T-cell (primary cell): Measurements from ENCODE around the gene DRD4. TPM values are rescaled to one million over a fixed set of nuclear protein-coding genes. Genes with fewer than 3 reads are reported as not detected.
"Not testable (repeated sequence)": the region's sequence is repeated elsewhere in the genome, so short reads cannot be mapped to it uniquely, and the experiment has no call there.

ENCODE experiments used
- ATAC-seq, 4 experiments: fragments of 200-7000 bp in 3 of 4; fragments of 150-1000 bp in 1 of 4; cut with Tn5 transposase; replicated peaks in 1 of 4; 1 replicate in 3 of 4; 2 replicates in 1 of 4; pipeline ENCODE4 v1.10.0; 2021; ENCODE audit warnings: moderate library complexity in 3 of 4, mild to moderate bottlenecking in 2 of 4, moderate number of reproducible peaks in 1 of 4
- CTCF ChIA-PET, 2 donors: fragments of 300-600 bp; sonication (Branson Sonifier 250); formaldehyde crosslinking; loops; one replicate each; lab custom pipeline; 2022; ENCODE audit warnings: antibody characterized with exemption in 2 of 2; lab: Charles Lee
- POLR2A ChIA-PET, 2 donors: fragments of 300-600 bp; sonication (Branson Sonifier 250); formaldehyde crosslinking; loops; one replicate each; lab custom pipeline; 2022; ENCODE audit warnings: antibody characterized with exemption in 2 of 2; lab: Charles Lee
- DNase-seq, 35 experiments: peaks; one replicate each; pipeline versions ENCODE4 v3.0.0 to v3.0.0-alpha.2; 2013 to 2023
- H3K27ac ChIP-seq: one replicate; pipeline ENCODE4 v1.5.1; 2013; ENCODE audit warnings: low read length
- H3K27me3 ChIP-seq, 2 experiments: replicated peaks in 1 of 2; 1 replicate in 1 of 2; 2 replicates in 1 of 2; pipeline versions ENCODE4 v1.6.1 to v1.7.0; 2013; ENCODE audit warnings: low read length in 1 of 2, mixed read lengths in 1 of 2; ENCODE audit not compliant: control insufficient read depth in 2 of 2, insufficient read depth in 2 of 2; ENCODE audit errors: extremely low read depth in 1 of 2
- H3K36me3 ChIP-seq, 2 donors: 1 replicate in 1 of 2; 2 replicates in 1 of 2; pipeline versions ENCODE4 v1.6.1 to v1.7.0; 2013; ENCODE audit warnings: low read length in 1 of 2; ENCODE audit not compliant: control insufficient read depth in 2 of 2, insufficient read depth in 1 of 2; ENCODE audit errors: extremely low read depth in 1 of 2
- H3K4me1 ChIP-seq, 2 experiments: 1 replicate in 1 of 2; 2 replicates in 1 of 2; pipeline versions ENCODE4 v1.6.1 to v1.7.0; 2013; ENCODE audit warnings: low read length in 2 of 2, mixed read lengths in 1 of 2; ENCODE audit not compliant: insufficient read depth in 2 of 2, control insufficient read depth in 1 of 2; ENCODE audit errors: extremely low read depth in 1 of 2
- H3K4me3 ChIP-seq, 2 donors: 1 replicate in 1 of 2; 2 replicates in 1 of 2; pipeline versions ENCODE4 v1.5.1 to v1.7.0; 2013; ENCODE audit warnings: mild to moderate bottlenecking in 2 of 2, low read length in 1 of 2, moderate library complexity in 1 of 2; ENCODE audit not compliant: control insufficient read depth in 1 of 2; ENCODE audit errors: extremely low read depth in 1 of 2
- H3K9me3 ChIP-seq: 2 replicates; pipeline ENCODE4 v1.7.0; 2013
- H3K27ac Mint-ChIP-seq, 2 donors: one replicate each; pipeline ENCODE4 v1.8.0; 2020 to 2021; ENCODE audit warnings: mild to moderate bottlenecking in 2 of 2, mixed read lengths in 2 of 2
- H3K27me3 Mint-ChIP-seq, 2 donors: one replicate each; pipeline ENCODE4 v1.8.0; 2021 to 2022; ENCODE audit warnings: mixed read lengths in 2 of 2
- H3K36me3 Mint-ChIP-seq: one replicate; pipeline ENCODE4 v1.8.0; 2021; ENCODE audit warnings: mixed read lengths
- H3K4me1 Mint-ChIP-seq, 3 donors: one replicate each; pipeline ENCODE4 v1.8.0; 2020 to 2022; ENCODE audit warnings: mixed read lengths in 3 of 3, mild to moderate bottlenecking in 1 of 3
- H3K4me3 Mint-ChIP-seq, 3 donors: one replicate each; pipeline ENCODE4 v1.8.0; 2020 to 2022; ENCODE audit warnings: mild to moderate bottlenecking in 3 of 3, mixed read lengths in 3 of 3, moderate library complexity in 3 of 3
- H3K9me3 Mint-ChIP-seq, 3 donors: one replicate each; pipeline ENCODE4 v1.8.0; 2020 to 2022; ENCODE audit warnings: mixed read lengths in 3 of 3
- WGBS: methylation state at CpG from one replicate; pipeline ENCODE4 v1.1.5; 2013; ENCODE audit warnings: missing lambda C conversion rate; ENCODE audit not compliant: insufficient coverage; 5-methylcytosine and 5-hydroxymethylcytosine counted together
- total RNA-seq, 35 experiments: library from RNA in 6 of 35; stranded (reverse) in 6 of 35; fragments of 120-200 nt in 1 of 35; gene quantifications; one replicate each; pipeline versions ENCODE4 v1.2.1 to v1.2.4 and lab custom pipeline; 2013 to 2026

The DRD4 gene
- total RNA-seq, 5 donors from 2014 or later (not counting 1 experiment from before 2014, with no cell fraction given), result 0.49 to 1.3 (median 0.98) TPM

GRCh38 chr11:645536-645935 lies 8.5 kb downstream of the DRD4 start:
- DNase-seq (no peak), ATAC-seq (no peak)
- CTCF ChIA-PET, result interaction anchor here in 1 of 2 donors (0.7 kb wide), 1 partner anchor 1885 kb away, joined by 5 read pairs; no protein-coding TSS in a partner anchor
- Mint-ChIP-seq H3K27me3 (peaks cover 0 to 2% of the 10 kb centered on the region in 2 donors), H3K36me3 (peaks cover 8% of the 10 kb centered on the region), H3K9me3 (no peaks in the 10 kb centered on the region), H3K27ac (no peak overlapping the region), H3K4me3 (no peak overlapping the region), H3K4me1 (peaks cover 0 to 9% (median 4%) of the 10 kb centered on the region in 3 donors)
- Histone ChIP-seq H3K36me3 (peaks cover 10 to 14% of the 10 kb centered on the region in 2 donors), H3K4me1 (peaks cover 0 to 6% of the 10 kb centered on the region in 2 experiments), H3K4me3 (no peak overlapping the region), H3K27me3 (peaks cover 0 to 7% of the 10 kb centered on the region in 2 experiments), H3K9me3 (no peaks in the 10 kb centered on the region), H3K27ac (no peak overlapping the region)
- 79% methylated on average over 14 of the region's 16 CpGs for WGBS
- POLR2A ChIA-PET, result no interaction called here

GRCh38 chr11:646214-646613 lies 9.1 kb downstream of the DRD4 start:
- DNase-seq, result no peak
- POLR2A ChIA-PET, result interaction anchor here in 1 of 2 donors (0.6 kb wide), 1 partner anchor 76 kb away, joined by 3 read pairs; no protein-coding TSS in a partner anchor
- Mint-ChIP-seq H3K27ac (no peak overlapping the region), H3K4me1 (peaks cover 0 to 7% (median 4%) of the 10 kb centered on the region in 3 donors), H3K9me3 (no peaks in the 10 kb centered on the region), H3K27me3 (no peaks in the 10 kb centered on the region), H3K4me3 (no peak overlapping the region), H3K36me3 (peaks cover 8% of the 10 kb centered on the region)
- CTCF ChIA-PET, result interaction anchor here in 1 of 2 donors (0.7 kb wide), 1 partner anchor 1884 kb away, joined by 5 read pairs; no protein-coding TSS in a partner anchor
- no peak for ATAC-seq
- Histone ChIP-seq H3K4me1 (peaks cover 0 to 4% of the 10 kb centered on the region in 2 experiments), H3K9me3 (no peaks in the 10 kb centered on the region), H3K36me3 (peaks cover 13 to 14% of the 10 kb centered on the region in 2 donors), H3K4me3 (no peak overlapping the region), H3K27ac (no peak overlapping the region), H3K27me3 (no peaks in the 10 kb centered on the region)
- WGBS, result 80% methylated on average over 3 of the region's 14 CpGs

- H3K4me1 Mint-ChIP-seq, H3K27me3 Mint-ChIP-seq, H3K27ac ChIP-seq, H3K4me3 ChIP-seq, H3K36me3 Mint-ChIP-seq, POLR2A ChIA-PET, DNase-seq, H3K9me3 Mint-ChIP-seq, H3K4me1 ChIP-seq, H3K27ac Mint-ChIP-seq, H3K4me3 Mint-ChIP-seq, CTCF ChIA-PET, H3K27me3 ChIP-seq, H3K9me3 ChIP-seq, ATAC-seq: not testable (repeated sequence)
- WGBS, result 100% methylated on average over 4 of the region's 14 CpGs
- H3K36me3 ChIP-seq, result peaks cover 14 to 16% of the 10 kb centered on the region in 2 donors
Observed at GRCh38 chr11:647672-648158, 10.6 kb downstream of the DRD4 start.

GRCh38 chr11:650482-650881 lies 13.4 kb downstream of the DRD4 start:
- Mint-ChIP-seq H3K36me3 (peaks cover 8% of the 10 kb centered on the region), H3K27me3 (no peaks in the 10 kb centered on the region), H3K9me3 (no peaks in the 10 kb centered on the region), H3K27ac (no peak overlapping the region), H3K4me1 (no peaks in the 10 kb centered on the region), H3K4me3 (no peak overlapping the region)
- ChIA-PET POLR2A (no interaction called here), CTCF (no interaction called here)
- H3K27me3 ChIP-seq, result no peaks in the 10 kb centered on the region
- DNase-seq, result no peak
- no peak overlapping the region for H3K27ac ChIP-seq
- no peak overlapping the region for H3K4me3 ChIP-seq
- H3K4me1 ChIP-seq, result no peaks in the 10 kb centered on the region
- WGBS, result 100% methylated on average over 3 of the region's 10 CpGs
- peaks cover 7 to 17% of the 10 kb centered on the region in 2 donors for H3K36me3 ChIP-seq
- H3K9me3 ChIP-seq, result no peaks in the 10 kb centered on the region
- no peak for ATAC-seq

GRCh38 chr11:653136-653535 lies 16.1 kb downstream of the DRD4 start:
- H3K9me3 ChIP-seq, ATAC-seq, H3K4me1 Mint-ChIP-seq, H3K4me3 ChIP-seq, H3K27me3 ChIP-seq, H3K36me3 Mint-ChIP-seq, CTCF ChIA-PET, H3K27me3 Mint-ChIP-seq, H3K4me1 ChIP-seq, H3K27ac Mint-ChIP-seq, H3K9me3 Mint-ChIP-seq, DNase-seq, H3K4me3 Mint-ChIP-seq, H3K27ac ChIP-seq: not testable (repeated sequence)
- 98% methylated on average over 13 of the region's 14 CpGs for WGBS
- H3K36me3 ChIP-seq, result peaks cover 7 to 24% of the 10 kb centered on the region in 2 donors
- POLR2A ChIA-PET, result interaction anchor here in 1 of 2 donors (0.6 kb wide), 1 partner anchor 73 kb away, joined by 3 read pairs; no protein-coding TSS in a partner anchor

- Histone ChIP-seq H3K36me3 (peaks cover 10 to 24% of the 10 kb centered on the region in 2 donors), H3K27ac (no peak overlapping the region), H3K4me1 (no peaks in the 10 kb centered on the region), H3K4me3 (no peak overlapping the region), H3K9me3 (no peaks in the 10 kb centered on the region), H3K27me3 (no peaks in the 10 kb centered on the region)
- no peak for DNase-seq
- peak in 1 of 4 experiments; percentile 22 for ATAC-seq
- H3K4me3 Mint-ChIP-seq, result no peak overlapping the region
- CTCF ChIA-PET, result no interaction called here
- no peaks in the 10 kb centered on the region for H3K9me3 Mint-ChIP-seq
- no peaks in the 10 kb centered on the region for H3K27me3 Mint-ChIP-seq
- POLR2A ChIA-PET, result no interaction called here
- no peaks in the 10 kb centered on the region for H3K4me1 Mint-ChIP-seq
- no peak overlapping the region for H3K27ac Mint-ChIP-seq
- peaks cover 3% of the 10 kb centered on the region for H3K36me3 Mint-ChIP-seq
- 99% methylated on average over 9 of the region's 15 CpGs for WGBS
Observed at GRCh38 chr11:653837-654236, 16.8 kb downstream of the DRD4 start.
